BE2C (cell line): ENCODE data around the gene SPIB.

ENCODE experiments used
- DNase-seq: peaks from one replicate; pipeline ENCODE4 v3.0.0-alpha.2; 2020
- H3K27me3 ChIP-seq: fragments of 250-450 bp; sonication (Bioruptor Pico); 2 replicates; pipeline ENCODE4 v1.5.1; 2020; ENCODE audit warnings: mild to moderate bottlenecking
- H3K36me3 ChIP-seq: fragments of 250-450 bp; sonication (Bioruptor Pico); 2 replicates; pipeline ENCODE4 v1.5.1; 2020; ENCODE audit warnings: mild to moderate bottlenecking
- H3K4me1 ChIP-seq: fragments of 250-450 bp; sonication (Bioruptor Pico); 2 replicates; pipeline ENCODE4 v1.5.1; 2020
- H3K4me3 ChIP-seq: 2 replicates; pipeline ENCODE4 v1.5.1; 2011; ENCODE audit warnings: low read depth, low read length
- H3K9me3 ChIP-seq: fragments of 250-450 bp; sonication (Bioruptor Pico); 2 replicates; pipeline ENCODE4 v1.5.1; 2020
- CTCF ChIP-seq: IDR thresholded peaks from 2 replicates; pipeline ENCODE4 v1.5.1; 2012; ENCODE audit warnings: mild to moderate bottlenecking, low read depth, low read length

Gene SPIB

GRCh38 chr19:50422397-50423278, 3.9 kb downstream of the SPIB start:
- Histone ChIP-seq H3K27me3 (no peaks in the 10 kb centered on the region), H3K4me3 (no peak overlapping the region), H3K36me3 (no peaks in the 10 kb centered on the region), H3K4me1 (no peaks in the 10 kb centered on the region), H3K9me3 (no peaks in the 10 kb centered on the region)
- DNase-seq: no peak
- TF ChIP-seq CTCF: no peak

GRCh38 chr19:50423279-50424113, 4.8 kb downstream of the SPIB start:
- TF ChIP-seq CTCF: no peak
- H3K4me1 ChIP-seq: no peaks in the 10 kb centered on the region
- no peaks in the 10 kb centered on the region for H3K9me3 ChIP-seq
- no peak overlapping the region for H3K4me3 ChIP-seq
- DNase-seq: no peak
- no peaks in the 10 kb centered on the region for H3K36me3 ChIP-seq
- no peaks in the 10 kb centered on the region for H3K27me3 ChIP-seq

- Histone ChIP-seq H3K4me3 (no peak overlapping the region), H3K9me3 (no peaks in the 10 kb centered on the region), H3K4me1 (no peaks in the 10 kb centered on the region), H3K36me3 (no peaks in the 10 kb centered on the region), H3K27me3 (no peaks in the 10 kb centered on the region)
- TF ChIP-seq CTCF: no peak
- no peak for DNase-seq
These were observed 6.8 kb downstream of the SPIB start for GRCh38 chr19:50425581-50425980.

- 0 out of 2 replicates have a peak, but pooled peaks cover under 1% of the 10 kb centered on the region for H3K4me1 ChIP-seq
- H3K36me3 ChIP-seq: no peaks in the 10 kb centered on the region
- no peaks in the 10 kb centered on the region for H3K9me3 ChIP-seq
- H3K27me3 ChIP-seq: no peaks in the 10 kb centered on the region
- H3K4me3 ChIP-seq: no peak overlapping the region
- no peak for TF ChIP-seq CTCF
- no peak for DNase-seq
These were observed 8.7 kb downstream of the SPIB start for GRCh38 chr19:50427318-50427925.

GRCh38 chr19:50427997-50428425, 9.3 kb downstream of the SPIB start:
- DNase-seq: no peak
- no peak for TF ChIP-seq CTCF
- H3K27me3 ChIP-seq: no peaks in the 10 kb centered on the region
- no peak overlapping the region for H3K4me3 ChIP-seq
- no peaks in the 10 kb centered on the region for H3K36me3 ChIP-seq
- 0 out of 2 replicates have a peak, but pooled peaks cover 2% of the 10 kb centered on the region for H3K4me1 ChIP-seq
- no peaks in the 10 kb centered on the region for H3K9me3 ChIP-seq
